CD1c-positive myeloid dendritic cell (primary cell): Measurements from ENCODE around the gene CCDC80.
"Not testable (repeated sequence)": the region's sequence is repeated elsewhere in the genome, so short reads cannot be mapped to it uniquely, and the experiment has no call there.

ENCODE experiments used
- DNase-seq: peaks from one replicate; pipeline ENCODE4 v3.0.0-alpha.2; 2016; ENCODE audit errors: extremely low spot score

The CCDC80 gene

GRCh38 chr3:112587336-112587735, 53.6 kb downstream of the CCDC80 start:
- no peak for DNase-seq

- DNase-seq = no peak
These were observed 55.2 kb downstream of the CCDC80 start for GRCh38 chr3:112585782-112586181.

- DNase-seq = no peak
These were observed 57.8 kb downstream of the CCDC80 start for GRCh38 chr3:112583105-112583504.

GRCh38 chr3:112582244-112582874, 58.6 kb downstream of the CCDC80 start:
- DNase-seq = peak; percentile 40

DNA sequence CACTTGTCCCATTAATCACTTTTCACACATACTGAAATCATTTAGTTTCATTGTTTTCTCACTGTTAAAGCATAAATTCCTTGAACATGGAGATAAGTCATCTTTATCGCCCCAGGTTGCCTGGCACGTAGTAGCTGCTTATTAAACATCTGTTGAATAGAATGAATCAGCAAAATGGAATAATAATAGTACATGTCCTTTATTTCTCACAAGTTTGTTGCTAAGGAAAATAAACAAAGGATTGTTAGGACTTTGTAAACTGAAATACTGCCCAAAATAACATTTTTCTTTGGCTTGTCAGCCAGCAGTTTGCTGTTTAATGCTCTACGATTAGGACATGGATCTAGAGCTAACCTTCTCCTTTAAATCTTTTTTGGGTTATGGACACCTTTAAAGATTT, 61.2 kb downstream of the CCDC80 start:
- no peak for DNase-seq

DNA sequence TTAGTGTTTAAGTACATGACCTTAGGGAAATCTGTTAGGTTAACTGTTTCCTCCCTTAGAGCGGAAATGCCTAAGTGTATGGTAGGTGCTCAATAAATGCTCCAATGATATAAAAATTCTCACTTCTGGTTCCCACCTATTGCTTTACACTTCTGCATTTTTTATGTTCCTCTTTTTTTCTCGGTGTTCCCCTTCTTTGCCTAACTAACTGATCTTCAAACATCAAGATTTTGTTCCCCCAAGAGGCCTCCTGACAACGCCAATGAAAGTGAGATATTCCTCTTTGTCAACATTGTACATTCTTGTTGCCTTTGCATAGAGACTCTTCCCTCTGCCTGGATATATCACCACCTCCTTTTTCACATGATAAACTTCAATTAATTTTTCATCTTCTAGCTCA, 61.7 kb downstream of the CCDC80 start:
- peak; percentile 68 for DNase-seq

GRCh38 chr3:112572701-112573100, 68.2 kb downstream of the CCDC80 start:
- no peak for DNase-seq

- DNase-seq = no peak
These were observed 71.7 kb downstream of the CCDC80 start for GRCh38 chr3:112569265-112569664.

DNA sequence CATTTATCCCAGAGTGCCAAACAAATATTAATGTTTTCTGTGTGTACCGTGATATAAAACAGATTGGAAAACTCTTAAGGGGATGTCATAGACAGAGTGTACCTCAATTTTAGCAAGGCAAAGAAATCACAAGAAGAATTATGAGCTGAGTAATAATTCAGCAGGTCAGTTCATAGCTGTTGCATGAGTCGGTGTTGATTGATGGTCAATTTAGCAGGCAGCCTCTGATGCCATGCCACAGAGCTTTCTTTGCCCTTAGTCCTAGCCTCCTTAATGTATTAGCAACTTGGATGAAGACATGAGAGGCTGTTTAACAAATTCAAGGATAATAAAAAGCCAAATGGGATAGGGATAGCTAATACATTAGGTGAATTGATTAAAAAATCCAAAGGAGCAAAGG, 72.3 kb downstream of the CCDC80 start:
- no peak for DNase-seq

DNA sequence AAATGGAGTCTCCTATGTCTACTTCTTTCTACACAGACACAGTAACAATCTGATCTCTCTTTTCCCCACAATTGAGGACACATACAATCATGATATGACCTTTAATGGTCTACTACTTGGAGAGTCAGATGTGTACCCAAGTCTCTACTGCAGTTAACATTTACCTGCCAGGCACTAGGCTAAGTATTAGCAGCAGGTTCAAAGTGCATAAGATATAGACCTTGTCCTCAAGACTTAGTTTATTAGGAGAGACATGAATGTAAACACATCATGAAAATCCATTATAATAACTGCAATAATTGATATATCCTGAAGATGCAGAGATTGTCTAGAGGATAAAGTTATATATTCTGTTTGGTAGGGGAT, 76.0 kb downstream of the CCDC80 start:
- no peak for DNase-seq

GRCh38 chr3:112564247-112564939, 76.5 kb downstream of the CCDC80 start:
- DNase-seq = not testable (repeated sequence)

DNA sequence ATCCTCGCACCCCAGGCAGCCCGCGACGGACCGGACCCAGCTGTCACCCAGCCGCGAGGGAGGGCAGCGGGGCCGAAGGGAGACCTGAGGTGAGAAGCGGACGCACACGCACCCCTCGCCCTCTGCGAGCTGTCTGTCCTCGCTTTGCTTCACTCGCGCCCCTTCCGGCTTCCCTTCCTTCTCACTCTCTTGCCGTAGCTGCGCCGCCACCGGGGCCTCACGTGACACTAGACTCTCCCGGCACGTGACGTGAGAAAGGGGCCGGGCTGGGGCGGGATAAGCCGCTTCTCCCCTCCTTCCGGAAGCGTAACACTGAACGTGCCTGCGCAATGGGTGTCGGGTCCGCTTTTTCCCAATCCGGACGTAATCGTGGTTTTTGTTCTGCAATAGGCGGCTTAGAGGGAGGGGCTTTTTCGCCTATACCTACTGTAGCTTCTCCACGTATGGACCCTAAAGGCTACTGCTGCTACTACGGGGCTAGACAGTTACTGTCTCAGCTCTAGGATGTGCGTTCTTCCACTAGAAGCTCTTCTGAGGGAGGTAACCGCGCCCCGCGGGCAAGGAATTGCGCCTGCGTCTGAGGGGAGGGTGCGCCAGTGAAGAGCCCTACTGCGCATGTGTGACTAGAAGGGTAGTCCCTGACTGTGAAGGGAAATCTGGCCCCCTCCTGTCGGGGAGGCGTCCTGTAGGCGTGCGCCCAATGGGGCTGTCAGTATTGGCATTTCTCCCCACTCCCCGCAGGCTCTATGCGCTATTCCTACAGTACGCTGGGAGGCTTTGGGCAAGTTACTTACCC, 79.0 kb downstream of the CCDC80 start, which contains the start of the genes ATG3 and SLC35A5:
TSS of gene ATG3 (minus strand) at position 229 of the 796 bp plus-strand sequence. CDS start 434 bp downstream, outside the sequence.
TSS of gene SLC35A5 (plus strand) at position 312 of the 796 bp plus-strand sequence. CDS start 1,359 bp downstream, outside the sequence.
- peak; percentile 99 for DNase-seq

GRCh38 chr3:112561484-112561733, 79.5 kb downstream of the CCDC80 start:
- DNase-seq = no peak

GRCh38 chr3:112560721-112561483, 80.0 kb downstream of the CCDC80 start:
- peak; percentile 86 for DNase-seq

- peak; percentile 15 for DNase-seq
These were observed 80.6 kb downstream of the CCDC80 start for GRCh38 chr3:112560307-112560706.

- peak; percentile 84 for DNase-seq
These were observed 83.0 kb downstream of the CCDC80 start for GRCh38 chr3:112557976-112558375.

GRCh38 chr3:112555535-112556170, 85.3 kb downstream of the CCDC80 start:
- DNase-seq = peak; percentile 42

GRCh38 chr3:112550859-112551258, 90.1 kb downstream of the CCDC80 start:
- DNase-seq = no peak
